ENCODE results near the gene IFIT1.
"Not testable (repeated sequence)": the region's sequence is repeated elsewhere in the genome, so short reads cannot be mapped to it uniquely, and the experiment has no call there.

Gene IFIT1

DNA sequence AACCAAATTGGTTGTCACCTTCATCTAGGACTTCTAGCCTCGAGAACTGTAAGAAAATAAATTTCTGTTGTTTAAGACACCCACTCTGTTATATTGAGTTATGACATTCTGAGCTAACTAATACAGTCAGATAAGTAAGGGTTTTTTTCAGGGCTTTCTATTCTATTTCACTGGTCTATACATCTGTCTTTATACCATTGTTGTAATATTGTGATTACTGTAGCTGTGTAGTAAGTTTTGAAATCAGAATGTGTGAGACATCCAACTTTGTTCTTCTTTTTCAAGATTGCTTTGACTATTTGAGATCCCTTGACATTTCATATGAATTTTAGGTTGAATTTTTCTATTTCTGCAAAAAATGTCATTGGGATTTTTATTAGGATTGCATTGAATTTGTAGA lies 7.5 kb downstream of the IFIT1 start:
- no peaks in the 10 kb centered on the region for H3K27me3 ChIP-seq (ENCODE audit: insufficient read depth, poor library complexity, severe bottlenecking)
- no peak overlapping the region for H3K4me3 ChIP-seq (replicated peaks; ENCODE audit: insufficient read depth, low read length)
- no peak overlapping the region for H3K27ac ChIP-seq (replicated peaks)
- no peak for DNase-seq (ENCODE audit: low read depth in 1 of 2, low spot score in 1 of 2)
- TF ChIP-seq, protein P1, sequence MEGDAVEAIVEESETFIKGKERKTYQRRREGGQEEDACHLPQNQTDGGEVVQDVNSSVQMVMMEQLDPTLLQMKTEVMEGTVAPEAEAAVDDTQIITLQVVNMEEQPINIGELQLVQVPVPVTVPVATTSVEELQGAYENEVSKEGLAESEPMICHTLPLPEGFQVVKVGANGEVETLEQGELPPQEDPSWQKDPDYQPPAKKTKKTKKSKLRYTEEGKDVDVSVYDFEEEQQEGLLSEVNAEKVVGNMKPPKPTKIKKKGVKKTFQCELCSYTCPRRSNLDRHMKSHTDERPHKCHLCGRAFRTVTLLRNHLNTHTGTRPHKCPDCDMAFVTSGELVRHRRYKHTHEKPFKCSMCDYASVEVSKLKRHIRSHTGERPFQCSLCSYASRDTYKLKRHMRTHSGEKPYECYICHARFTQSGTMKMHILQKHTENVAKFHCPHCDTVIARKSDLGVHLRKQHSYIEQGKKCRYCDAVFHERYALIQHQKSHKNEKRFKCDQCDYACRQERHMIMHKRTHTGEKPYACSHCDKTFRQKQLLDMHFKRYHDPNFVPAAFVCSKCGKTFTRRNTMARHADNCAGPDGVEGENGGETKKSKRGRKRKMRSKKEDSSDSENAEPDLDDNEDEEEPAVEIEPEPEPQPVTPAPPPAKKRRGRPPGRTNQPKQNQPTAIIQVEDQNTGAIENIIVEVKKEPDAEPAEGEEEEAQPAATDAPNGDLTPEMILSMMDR (IDR thresholded peaks at IDR 0.05; ENCODE audit: insufficient read depth, low read length) = no peak
- TF ChIP-seq SPI1 (IDR thresholded peaks at IDR 0.05; ENCODE audit: borderline replicate concordance, low read depth) = no peak
- TF ChIP-seq POLR2AphosphoS5 (IDR thresholded peaks at IDR 0.05; ENCODE audit: low read depth) = no peak
- no peak for TF ChIP-seq REST (IDR thresholded peaks at IDR 0.05; ENCODE audit: insufficient replicate concordance, low read depth)
- TF ChIP-seq GABPA (IDR thresholded peaks at IDR 0.05; ENCODE audit: low read depth) = no peak

DNA sequence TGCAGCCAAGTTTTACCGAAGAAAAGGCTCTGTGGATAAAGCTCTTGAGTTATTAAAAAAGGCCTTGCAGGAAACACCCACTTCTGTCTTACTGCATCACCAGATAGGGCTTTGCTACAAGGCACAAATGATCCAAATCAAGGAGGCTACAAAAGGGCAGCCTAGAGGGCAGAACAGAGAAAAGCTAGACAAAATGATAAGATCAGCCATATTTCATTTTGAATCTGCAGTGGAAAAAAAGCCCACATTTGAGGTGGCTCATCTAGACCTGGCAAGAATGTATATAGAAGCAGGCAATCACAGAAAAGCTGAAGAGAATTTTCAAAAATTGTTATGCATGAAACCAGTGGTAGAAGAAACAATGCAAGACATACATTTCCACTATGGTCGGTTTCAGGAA lies 10.6 kb downstream of the IFIT1 start:
- H3K27me3 ChIP-seq (ENCODE audit: insufficient read depth, poor library complexity, severe bottlenecking) = no peaks in the 10 kb centered on the region
- H3K27ac ChIP-seq (replicated peaks) = no peak overlapping the region
- TF ChIP-seq, protein P1 (IDR thresholded peaks at IDR 0.05; ENCODE audit: insufficient read depth, low read length) = no peak
- TF ChIP-seq SPI1 (IDR thresholded peaks at IDR 0.05; ENCODE audit: borderline replicate concordance, low read depth) = no peak
- no peak for TF ChIP-seq REST (IDR thresholded peaks at IDR 0.05; ENCODE audit: insufficient replicate concordance, low read depth)
- no peak for TF ChIP-seq GABPA (IDR thresholded peaks at IDR 0.05; ENCODE audit: low read depth)
- no peak for TF ChIP-seq POLR2AphosphoS5 (IDR thresholded peaks at IDR 0.05; ENCODE audit: low read depth)
- no peak for DNase-seq (ENCODE audit: low read depth in 1 of 2, low spot score in 1 of 2)
- no peak overlapping the region for H3K4me3 ChIP-seq (replicated peaks; ENCODE audit: insufficient read depth, low read length)

DNA sequence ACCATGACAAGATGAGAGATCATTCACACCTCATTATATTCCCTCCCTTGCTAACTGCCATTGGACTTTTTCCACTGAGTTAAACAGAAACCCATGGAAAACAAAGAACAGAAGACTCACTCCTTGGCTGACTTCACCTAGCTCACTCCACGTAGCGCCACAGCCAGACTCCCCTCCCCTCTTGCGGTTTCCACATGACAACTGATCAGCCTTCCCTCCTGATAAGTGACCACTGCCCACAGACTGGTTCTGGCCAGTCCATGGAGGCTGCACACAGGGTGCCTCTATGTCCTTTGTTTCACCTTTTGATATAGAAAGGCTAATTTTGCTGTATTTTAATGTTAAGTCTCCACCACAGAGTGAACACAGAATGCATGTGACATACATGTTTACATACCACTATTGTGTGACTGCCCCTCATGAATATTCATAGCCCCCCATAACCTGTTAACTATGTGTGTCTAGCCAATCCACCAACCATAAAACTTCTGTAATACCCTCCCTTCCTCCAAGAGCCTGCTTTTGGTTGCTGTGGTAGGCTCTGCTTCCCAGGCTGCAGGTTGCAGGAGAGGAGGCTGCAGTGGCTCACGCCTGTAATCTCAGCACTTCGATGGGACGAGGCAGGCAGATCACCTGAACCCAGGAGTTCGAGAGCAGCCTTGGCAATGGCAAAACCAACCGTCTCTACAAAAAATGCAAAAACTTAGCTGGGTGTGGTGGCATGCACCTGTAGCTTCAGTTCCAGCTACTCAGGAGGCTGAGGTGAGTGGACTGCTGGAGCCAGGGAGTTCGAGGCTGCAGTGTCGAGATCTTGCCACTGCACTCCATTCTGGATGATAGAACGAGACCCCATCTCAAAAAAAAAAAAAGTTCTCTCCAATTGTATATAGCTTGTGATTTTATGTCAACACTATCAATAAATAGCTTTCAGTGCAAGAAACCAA lies 12.0 kb downstream of the IFIT1 start:
- no peak for TF ChIP-seq GABPA (IDR thresholded peaks at IDR 0.05; ENCODE audit: low read depth)
- TF ChIP-seq POLR2AphosphoS5 (IDR thresholded peaks at IDR 0.05; ENCODE audit: low read depth) = no peak
- TF ChIP-seq REST (IDR thresholded peaks at IDR 0.05; ENCODE audit: insufficient replicate concordance, low read depth) = no peak
- TF ChIP-seq, protein P1 (IDR thresholded peaks at IDR 0.05; ENCODE audit: insufficient read depth, low read length) = no peak
- no peak for TF ChIP-seq SPI1 (IDR thresholded peaks at IDR 0.05; ENCODE audit: borderline replicate concordance, low read depth)
- Histone ChIP-seq H3K27me3 (ENCODE audit: insufficient read depth, poor library complexity, severe bottlenecking) (no peaks in the 10 kb centered on the region), H3K27ac (replicated peaks) (no peak overlapping the region), H3K4me3 (replicated peaks; ENCODE audit: insufficient read depth, low read length) (no peak overlapping the region)
- no peak for DNase-seq (ENCODE audit: low read depth in 1 of 2, low spot score in 1 of 2)

GRCh38 chr10:89406178-89406577 lies 13.8 kb downstream of the IFIT1 start:
- H3K4me3 ChIP-seq (replicated peaks; ENCODE audit: insufficient read depth, low read length); H3K27ac ChIP-seq (replicated peaks); DNase-seq (ENCODE audit: low read depth in 1 of 2, low spot score in 1 of 2); H3K27me3 ChIP-seq (ENCODE audit: insufficient read depth, poor library complexity, severe bottlenecking): not testable (repeated sequence)

- not testable (repeated sequence) for H3K4me3 ChIP-seq (replicated peaks; ENCODE audit: insufficient read depth, low read length); DNase-seq (ENCODE audit: low read depth in 1 of 2, low spot score in 1 of 2); H3K27me3 ChIP-seq (ENCODE audit: insufficient read depth, poor library complexity, severe bottlenecking); H3K27ac ChIP-seq (replicated peaks)
Observed at GRCh38 chr10:89407792-89408191, 15.4 kb downstream of the IFIT1 start.
